GM23338 (cell line): ENCODE measurements around the gene PHYHD1. TPM values are rescaled to one million over a fixed set of nuclear protein-coding genes. Genes with fewer than 3 reads are reported as not detected.

ENCODE experiments used
- ATAC-seq: fragments of 200-7000 bp; cut with Tn5 transposase; 3 replicates; pipeline ENCODE4 v1.9.1; 2020
- DNase-seq: peaks from one replicate; pipeline ENCODE4 v3.0.0-alpha.2; 2015; ENCODE audit warnings: low spot score
- H2AFZ ChIP-seq: fragments of 200-600 bp; sonication (generic); 2 replicates; pipeline ENCODE4 v1.8.0; 2016; ENCODE audit warnings: antibody characterized with exemption, mild to moderate bottlenecking, moderate library complexity
- H3F3A ChIP-seq: fragments of 200-600 bp; sonication (generic); replicated peaks from 2 replicates; pipeline ENCODE4 v1.8.0; 2017; ENCODE audit warnings: antibody characterized with exemption, mixed run types, low read depth
- H3K27ac ChIP-seq: fragments of 200-600 bp; sonication (generic); 2 replicates; pipeline ENCODE4 v1.6.1; 2016; ENCODE audit warnings: low read depth
- H3K27me3 ChIP-seq: fragments of 200-600 bp; sonication (generic); 2 replicates; pipeline ENCODE4 v1.8.0; 2016; ENCODE audit warnings: mild to moderate bottlenecking, mixed run types, moderate library complexity; ENCODE audit not compliant: insufficient read depth
- H3K36me3 ChIP-seq: fragments of 200-600 bp; sonication (generic); 2 replicates; pipeline ENCODE4 v1.8.0; 2016; ENCODE audit warnings: mild to moderate bottlenecking; ENCODE audit not compliant: insufficient read depth
- H3K4me1 ChIP-seq: fragments of 200-600 bp; sonication (generic); 2 replicates; pipeline ENCODE4 v1.8.0; 2016; ENCODE audit warnings: mild to moderate bottlenecking, moderate library complexity; ENCODE audit not compliant: insufficient read depth
- H3K4me2 ChIP-seq: fragments of 200-600 bp; sonication (generic); 2 replicates; pipeline ENCODE4 v1.7.1; 2017; ENCODE audit warnings: mixed run types
- H3K4me3 ChIP-seq: fragments of 200-600 bp; sonication (generic); 2 replicates; pipeline ENCODE4 v1.6.1; 2016; ENCODE audit warnings: mixed run types
- H3K79me2 ChIP-seq: fragments of 200-600 bp; sonication (generic); replicated peaks from 2 replicates; pipeline ENCODE4 v1.8.0; 2017; ENCODE audit warnings: mild to moderate bottlenecking; ENCODE audit not compliant: insufficient read depth
- H3K9me2 ChIP-seq: fragments of 200-600 bp; sonication (generic); 2 replicates; pipeline ENCODE4 v1.8.0; 2017; ENCODE audit not compliant: insufficient read depth
- H4K20me1 ChIP-seq: fragments of 200-600 bp; sonication (generic); replicated peaks from 2 replicates; pipeline ENCODE4 v1.8.0; 2017; ENCODE audit warnings: mild to moderate bottlenecking; ENCODE audit not compliant: insufficient read depth
- H3K27ac Mint-ChIP-seq: 2 replicates; pipeline ENCODE4 v1.8.0; 2020; ENCODE audit warnings: inconsistent platforms, mild to moderate bottlenecking, moderate library complexity, mixed read lengths
- H3K27me3 Mint-ChIP-seq: 3 replicates; pipeline ENCODE4 v1.8.0; 2022; ENCODE audit warnings: low read depth, mild to moderate bottlenecking, moderate library complexity, mixed read lengths, inconsistent platforms; ENCODE audit not compliant: insufficient read depth, poor library complexity
- H3K36me3 Mint-ChIP-seq: 3 replicates; pipeline ENCODE4 v1.8.0; 2021; ENCODE audit warnings: low read depth, mild to moderate bottlenecking, inconsistent platforms, moderate library complexity, mixed read lengths
- H3K4me1 Mint-ChIP-seq: 3 replicates; pipeline ENCODE4 v1.8.0; 2020; ENCODE audit warnings: mild to moderate bottlenecking, inconsistent platforms, mixed read lengths
- H3K4me3 Mint-ChIP-seq: 3 replicates; pipeline ENCODE4 v1.8.0; 2021; ENCODE audit warnings: moderate library complexity, mild to moderate bottlenecking, inconsistent platforms, mixed read lengths
- H3K9me3 Mint-ChIP-seq: 3 replicates; pipeline ENCODE4 v1.8.0; 2020; ENCODE audit warnings: moderate library complexity, mild to moderate bottlenecking, inconsistent platforms, mixed read lengths
- CREB1 ChIP-seq: fragments of 250-450 bp; sonication (Bioruptor Pico); IDR thresholded peaks from 2 replicates; pipeline ENCODE4 v1.5.0; 2020; ENCODE audit warnings: low read depth, mild to moderate bottlenecking, moderate library complexity
- CTCF ChIP-seq, 2 experiments: fragments of 200-600 bp in 1 of 2; sonication (generic) in 1 of 2; conservative IDR thresholded peaks; 2 replicates each; pipeline versions ENCODE4 v1.5.1 to v1.6.1; 2016 to 2017; ENCODE audit warnings: antibody characterized with exemption in 2 of 2, low read depth in 2 of 2, mild to moderate bottlenecking in 2 of 2, moderate library complexity in 1 of 2
- ETS1 ChIP-seq: IDR thresholded peaks from 2 replicates; pipeline ENCODE4 v1.6.1; 2016; ENCODE audit warnings: antibody characterized with exemption
- EZH2phosphoT487 ChIP-seq: fragments of 200-600 bp; sonication (generic); IDR thresholded peaks from one replicate; pipeline ENCODE4 v1.8.1; 2018; ENCODE audit warnings: antibody characterized with exemption; ENCODE audit not compliant: unreplicated experiment
- JUNB ChIP-seq: IDR thresholded peaks from one replicate; pipeline ENCODE4 v1.6.1; 2016; ENCODE audit warnings: antibody characterized with exemption; ENCODE audit not compliant: unreplicated experiment
- NANOG ChIP-seq: IDR thresholded peaks from 2 replicates; pipeline ENCODE4 v1.6.1; 2016; ENCODE audit warnings: antibody characterized with exemption, borderline replicate concordance
- POLR2AphosphoS5 ChIP-seq: IDR thresholded peaks from 2 replicates; pipeline ENCODE4 v1.6.1; 2016; ENCODE audit warnings: antibody characterized with exemption, low read depth
- REST ChIP-seq: IDR thresholded peaks from one replicate; pipeline ENCODE4 v1.6.1; 2018; ENCODE audit warnings: antibody characterized with exemption; ENCODE audit not compliant: unreplicated experiment
- STAT1 ChIP-seq: IDR thresholded peaks from one replicate; pipeline ENCODE4 v1.6.1; 2016; ENCODE audit warnings: antibody characterized with exemption; ENCODE audit not compliant: unreplicated experiment
- polyA plus RNA-seq: library from polyadenylated mRNA; unstranded; fragments of >200 nt; fragmentation: Nextera tagmentation; extraction: Ambion mirVana; gene quantifications from 2 replicates; pipeline ENCODE4 v1.2.1, GENCODE V29; 2016
- total RNA-seq: library from RNA; depleted of rRNA; stranded (reverse); fragments of >200 nt; shearing (Covaris generic); gene quantifications from 2 replicates; pipeline ENCODE4 v1.2.3, GENCODE V29; 2014

Gene PHYHD1
- total and polyA plus RNA-seq, 2 experiments from 2014 or later, result 10.4 to 16.8 TPM

- TF ChIP-seq EZH2phosphoT487 (no peak), POLR2AphosphoS5 (no peak), REST (no peak), CREB1 (CRISPR knock-in tag) (no peak), JUNB (no peak), CTCF (conservative IDR thresholded peaks at IDR 0.05; ENCODE audit: low read depth in 2 of 2) (no peak), NANOG (no peak)
These were observed 19.0 kb upstream of the PHYHD1 start (continued) for GRCh38 chr9:128901822-128902221.

- no peak for DNase-seq
- no peak overlapping the region; the same call in 1 of the 2 replicates for H3K27ac Mint-ChIP-seq
- H2AFZ ChIP-seq, result no peak overlapping the region
- H3K27me3 Mint-ChIP-seq, result peaks cover 4% of the 10 kb centered on the region
- H3K4me3 ChIP-seq, result no peak overlapping the region
- no peaks in the 10 kb centered on the region for H3K4me1 ChIP-seq
- H3K27me3 ChIP-seq, result no peaks in the 10 kb centered on the region
- ATAC-seq, result no peak
- H3K4me1 Mint-ChIP-seq, result peaks cover 12% of the 10 kb centered on the region
- no peaks in the 10 kb centered on the region for H3K36me3 ChIP-seq
- H3K4me2 ChIP-seq, result no peak overlapping the region
- H3K27ac ChIP-seq, result no peak overlapping the region
- no peaks in the 10 kb centered on the region for H3F3A ChIP-seq
- H3K36me3 Mint-ChIP-seq, result peaks cover 30% of the 10 kb centered on the region
- no peak overlapping the region for H3K4me3 Mint-ChIP-seq
- H3K9me2 ChIP-seq, result no peaks in the 10 kb centered on the region
- peaks cover 29% of the 10 kb centered on the region for H3K79me2 ChIP-seq
- H4K20me1 ChIP-seq, result peaks cover 25% of the 10 kb centered on the region
- no peaks in the 10 kb centered on the region for H3K9me3 Mint-ChIP-seq
- TF ChIP-seq REST (no peak), POLR2AphosphoS5 (no peak), ETS1 (no peak), STAT1 (no peak)
These were observed 18.3 kb upstream of the PHYHD1 start for GRCh38 chr9:128902351-128903078.
